ENCODE results near the gene CCDC51. TPM values are rescaled to one million over a fixed set of nuclear protein-coding genes. Genes with fewer than 3 reads are reported as not detected.
A peak's percentile ranks its signal among the peaks of the same experiment; 100 is the strongest.
"Not testable (repeated sequence)": the region's sequence is repeated elsewhere in the genome, so short reads cannot be mapped to it uniquely, and the experiment has no call there.

CCDC51 gene
- total RNA-seq, 4 donors from 2014 or later, result 6.4 to 18.7 (median 13.6) TPM

DNA sequence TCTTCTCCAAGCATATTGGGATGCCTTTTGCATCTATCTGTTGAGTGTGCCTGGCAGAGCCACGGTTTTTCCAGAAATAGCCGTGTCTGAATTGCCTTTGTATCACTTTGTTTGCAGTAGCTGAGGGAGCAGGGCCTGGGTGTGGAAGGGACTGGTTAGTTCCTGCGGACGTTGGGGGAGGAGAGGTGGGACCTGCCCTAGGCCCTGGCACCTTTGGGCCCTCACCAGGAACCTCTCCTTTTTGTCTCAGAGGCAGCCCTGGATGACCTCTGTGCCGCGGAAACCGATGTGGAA, 25.3 kb upstream of the CCDC51 start:
- no peak for DNase-seq (ENCODE audit: low spot score in 2 of 2)
- peaks cover 49% of the 10 kb centered on the region for H3K36me3 ChIP-seq
- H3K4me3 ChIP-seq, result no peak overlapping the region
- H3K27ac ChIP-seq, result peak overlapping the region; percentile 97
- 20% methylated on average over 7 of the region's 7 CpGs for WGBS
- H3K27me3 ChIP-seq, result no peaks in the 10 kb centered on the region
- no peaks in the 10 kb centered on the region for H3K9me3 ChIP-seq
- TF ChIP-seq POLR2A (IDR thresholded peaks at IDR 0.05), result no peak
- TF ChIP-seq CTCF (IDR thresholded peaks at IDR 0.05), result no peak
- TF ChIP-seq EP300 (IDR thresholded peaks at IDR 0.05), result no peak
- TF ChIP-seq POLR2AphosphoS5 (IDR thresholded peaks at IDR 0.05), result no peak
- H3K4me1 ChIP-seq, result peaks cover 50% of the 10 kb centered on the region

DNA sequence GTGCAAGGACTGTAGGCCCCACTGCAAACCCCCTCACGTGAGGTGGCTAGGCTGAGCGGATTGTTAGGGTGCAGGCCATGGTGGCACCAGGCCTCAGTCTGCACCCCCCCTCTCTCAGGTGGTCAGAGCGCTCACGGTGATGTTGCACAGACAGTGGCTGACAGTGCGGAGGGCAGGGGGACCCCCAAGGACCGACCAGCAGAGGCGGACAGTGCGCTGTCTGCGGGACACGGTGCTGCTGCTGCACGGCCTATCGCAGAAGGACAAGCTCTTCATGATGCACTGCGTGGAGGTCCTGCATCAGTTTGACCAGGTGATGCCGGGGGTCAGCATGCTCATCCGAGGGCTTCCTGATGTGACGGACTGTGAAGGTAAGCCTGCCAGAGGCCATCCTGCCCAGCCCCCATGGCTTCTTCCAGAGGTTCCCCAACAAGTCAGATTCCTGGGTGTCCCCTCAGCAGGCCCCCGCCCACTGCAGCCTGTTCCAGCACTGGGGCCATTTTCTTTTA, 24.8 kb upstream of the CCDC51 start:
- Histone ChIP-seq H3K36me3 (peaks cover 50% of the 10 kb centered on the region), H3K4me3 (no peak overlapping the region), H3K4me1 (peaks cover 46% of the 10 kb centered on the region), H3K9me3 (no peaks in the 10 kb centered on the region), H3K27ac (peak overlapping the region; percentile 97), H3K27me3 (no peaks in the 10 kb centered on the region)
- TF ChIP-seq CTCF (IDR thresholded peaks at IDR 0.05) (no peak), POLR2A (IDR thresholded peaks at IDR 0.05) (no peak), EP300 (IDR thresholded peaks at IDR 0.05) (no peak), POLR2AphosphoS5 (IDR thresholded peaks at IDR 0.05) (no peak)
- DNase-seq (ENCODE audit: low spot score in 2 of 2), result no peak
- 93% methylated on average over 12 of the region's 17 CpGs for WGBS

GRCh38 chr3:48463703-48464102, 23.8 kb upstream of the CCDC51 start:
- Histone ChIP-seq H3K36me3 (peaks cover 52% of the 10 kb centered on the region), H3K27ac (no peak overlapping the region), H3K27me3 (no peaks in the 10 kb centered on the region), H3K4me1 (peaks cover 35% of the 10 kb centered on the region), H3K9me3 (no peaks in the 10 kb centered on the region), H3K4me3 (no peak overlapping the region)
- DNase-seq (ENCODE audit: low spot score in 2 of 2), result no peak
- TF ChIP-seq POLR2A (IDR thresholded peaks at IDR 0.05), result no peak
- WGBS, result 79% methylated on average over 3 of the region's 9 CpGs

- DNase-seq (ENCODE audit: low spot score in 2 of 2); H3K27me3 ChIP-seq; H3K9me3 ChIP-seq; H3K27ac ChIP-seq; H3K4me3 ChIP-seq: not testable (repeated sequence)
- peaks cover 16% of the 10 kb centered on the region for H3K4me1 ChIP-seq
- WGBS, result 93% methylated on average over 7 of the region's 7 CpGs
- peaks cover 57% of the 10 kb centered on the region for H3K36me3 ChIP-seq
Measured at GRCh38 chr3:48461767-48462166, 21.8 kb upstream of the CCDC51 start.

GRCh38 chr3:48460517-48460902, 20.6 kb upstream of the CCDC51 start:
- 69% methylated on average over 3 of the region's 3 CpGs for WGBS
- Histone ChIP-seq H3K27me3 (no peaks in the 10 kb centered on the region), H3K27ac (no peak overlapping the region), H3K4me1 (peaks cover 6% of the 10 kb centered on the region), H3K36me3 (peaks cover 63% of the 10 kb centered on the region), H3K9me3 (no peaks in the 10 kb centered on the region), H3K4me3 (no peak overlapping the region)
- no peak for DNase-seq (ENCODE audit: low spot score in 2 of 2)
- TF ChIP-seq EP300 (IDR thresholded peaks at IDR 0.05) (no peak), POLR2A (IDR thresholded peaks at IDR 0.05) (no peak), POLR2AphosphoS5 (IDR thresholded peaks at IDR 0.05) (no peak), CTCF (IDR thresholded peaks at IDR 0.05) (no peak)

- Histone ChIP-seq H3K4me3 (no peak overlapping the region), H3K27ac (no peak overlapping the region), H3K36me3 (peaks cover 68% of the 10 kb centered on the region), H3K9me3 (no peaks in the 10 kb centered on the region), H3K27me3 (no peaks in the 10 kb centered on the region), H3K4me1 (peaks cover under 1% of the 10 kb centered on the region)
- whole genome bisulfite sequencing, result 58% methylated on average over 6 of the region's 7 CpGs
- TF ChIP-seq CTCF (IDR thresholded peaks at IDR 0.05), result no peak
- TF ChIP-seq POLR2A (IDR thresholded peaks at IDR 0.05), result no peak
- DNase-seq (ENCODE audit: low spot score in 2 of 2), result no peak
Measured at GRCh38 chr3:48459773-48460516, 20.0 kb upstream of the CCDC51 start.

Measured in suprapubic skin (tissue), 4 donors.